ENCODE data around the gene LRRC71.

GRCh38 chr1:156911577-156912298, 8.7 kb upstream of the LRRC71 start:
- TF ChIP-seq CTCF (IDR thresholded peaks at IDR 0.05) (no peak), EZH2 (IDR thresholded peaks at IDR 0.05; ENCODE audit: borderline replicate concordance, insufficient read depth, low read depth, low read length, poor library complexity, severe bottlenecking) (no peak)
